CD14-positive monocyte (primary cell): ENCODE data around the gene NELFA. TPM values are rescaled to one million over a fixed set of nuclear protein-coding genes. Genes with fewer than 3 reads are reported as not detected.

Experiments used
- DNase-seq, 3 donors: peaks; one replicate each; pipeline ENCODE4 v3.0.0-alpha.2; 2011 to 2022
- H2AFZ ChIP-seq: 2 replicates; pipeline ENCODE4 v1.6.0; 2012; ENCODE audit warnings: mild to moderate bottlenecking, low read depth, low read length, inconsistent platforms; ENCODE audit not compliant: insufficient read depth, poor library complexity, severe bottlenecking
- H3K27ac ChIP-seq, 2 donors: 1 replicate in 1 of 2; 2 replicates in 1 of 2; pipeline ENCODE4 v1.5.1; 2012 to 2013; ENCODE audit warnings: low read length in 2 of 2, control low read depth in 1 of 2, inconsistent platforms in 1 of 2, low read depth in 1 of 2, mild to moderate bottlenecking in 1 of 2
- H3K27me3 ChIP-seq, 2 donors: one replicate each; pipeline versions ENCODE4 v1.6.0 to v1.6.1; 2011 to 2013; ENCODE audit warnings: low read length in 2 of 2; ENCODE audit not compliant: control insufficient read depth in 2 of 2, insufficient read depth in 2 of 2
- H3K36me3 ChIP-seq, 2 donors: replicated peaks in 1 of 2; 1 replicate in 1 of 2; 2 replicates in 1 of 2; pipeline versions ENCODE4 v1.5.1 to v1.6.1; 2012 to 2013; ENCODE audit warnings: low read length in 2 of 2, control low read depth in 1 of 2, inconsistent platforms in 1 of 2, mild to moderate bottlenecking in 1 of 2; ENCODE audit not compliant: insufficient read depth in 2 of 2, control insufficient read depth in 1 of 2
- H3K4me1 ChIP-seq, 2 donors: 1 replicate in 1 of 2; 2 replicates in 1 of 2; pipeline versions ENCODE4 v1.5.1 to v1.6.1; 2012 to 2013; ENCODE audit warnings: low read length in 2 of 2, control low read depth in 1 of 2, inconsistent platforms in 1 of 2, mild to moderate bottlenecking in 1 of 2, moderate library complexity in 1 of 2; ENCODE audit not compliant: insufficient read depth in 2 of 2, control insufficient read depth in 1 of 2
- H3K4me2 ChIP-seq: replicated peaks from 2 replicates; pipeline ENCODE3; 2012; ENCODE audit warnings: low read length, moderate library complexity, mild to moderate bottlenecking; ENCODE audit not compliant: poor library complexity, severe bottlenecking; ENCODE audit errors: extremely low read depth
- H3K4me3 ChIP-seq, 3 experiments: fragments of 200-600 bp in 1 of 3; sonication (generic) in 1 of 3; replicated peaks in 1 of 3; 1 replicate in 2 of 3; 2 replicates in 1 of 3; pipeline ENCODE4 v1.5.1; 2011 to 2013; ENCODE audit warnings: low read length in 3 of 3, mild to moderate bottlenecking in 3 of 3, control low read depth in 2 of 3, low read depth in 2 of 3, inconsistent platforms in 1 of 3, moderate library complexity in 1 of 3
- H3K79me2 ChIP-seq: 2 replicates; pipeline ENCODE4 v1.6.0; 2012; ENCODE audit warnings: mild to moderate bottlenecking, control low read depth, inconsistent platforms, low read length, moderate library complexity; ENCODE audit not compliant: insufficient read depth
- H3K9ac ChIP-seq: 2 replicates; pipeline ENCODE4 v1.6.0; 2017; ENCODE audit warnings: low read length, mild to moderate bottlenecking; ENCODE audit not compliant: insufficient read depth, poor library complexity, severe bottlenecking
- H3K9me3 ChIP-seq, 2 donors: replicated peaks in 1 of 2; 1 replicate in 1 of 2; 2 replicates in 1 of 2; pipeline versions ENCODE4 v1.5.1 to v1.6.1; 2012 to 2013; ENCODE audit warnings: low read length in 2 of 2, control low read depth in 1 of 2; ENCODE audit not compliant: control insufficient read depth in 1 of 2, insufficient read depth in 1 of 2
- H4K20me1 ChIP-seq: 2 replicates; pipeline ENCODE4 v1.6.0; 2012; ENCODE audit warnings: mild to moderate bottlenecking, low read length, control low read depth, moderate library complexity; ENCODE audit not compliant: insufficient read depth
- H3K27ac Mint-ChIP-seq, 7 donors: one replicate each; pipeline ENCODE4 v1.8.0; 2020; ENCODE audit warnings: mild to moderate bottlenecking in 7 of 7, mixed read lengths in 7 of 7, moderate library complexity in 6 of 7, inconsistent platforms in 2 of 7
- H3K27me3 Mint-ChIP-seq, 3 donors: one replicate each; pipeline ENCODE4 v1.8.0; 2021 to 2022; ENCODE audit warnings: low read depth in 3 of 3, mild to moderate bottlenecking in 3 of 3, mixed read lengths in 3 of 3, moderate library complexity in 3 of 3, inconsistent platforms in 1 of 3
- H3K36me3 Mint-ChIP-seq, 2 donors: one replicate each; pipeline ENCODE4 v1.8.0; 2020; ENCODE audit warnings: mixed read lengths in 2 of 2, inconsistent platforms in 1 of 2, mild to moderate bottlenecking in 1 of 2
- H3K4me1 Mint-ChIP-seq: one replicate; pipeline ENCODE4 v1.8.0; 2020; ENCODE audit warnings: mild to moderate bottlenecking, mixed read lengths
- H3K4me3 Mint-ChIP-seq, 2 donors: one replicate each; pipeline ENCODE4 v1.8.0; 2020; ENCODE audit warnings: mild to moderate bottlenecking in 2 of 2, mixed read lengths in 2 of 2, moderate library complexity in 1 of 2
- H3K9me3 Mint-ChIP-seq, 7 donors: one replicate each; pipeline ENCODE4 v1.8.0; 2020 to 2022; ENCODE audit warnings: mixed read lengths in 7 of 7, mild to moderate bottlenecking in 6 of 7, moderate library complexity in 6 of 7, inconsistent platforms in 2 of 7
- CTCF ChIP-seq: fragments of 200-600 bp; IDR thresholded peaks from one replicate; pipeline ENCODE4 v1.8.0; 2022; ENCODE audit warnings: antibody characterized with exemption, mild to moderate bottlenecking
- WGBS: methylation state at CpG from one replicate; pipeline ENCODE4 v1.1.5; 2013; ENCODE audit warnings: missing lambda C conversion rate; ENCODE audit not compliant: insufficient coverage; 5-methylcytosine and 5-hydroxymethylcytosine counted together
- intact Hi-C, 2 donors: fragments of 100-400 bp; cut with micrococcal nuclease; formaldehyde crosslinking; loops; one replicate each; pipeline versions ENCODE4 v1.15.0 to v1.15.1; 2023
- polyA plus RNA-seq, 3 donors: library from polyadenylated mRNA; depleted of rRNA in 1 of 3; unstranded in 2 of 3; stranded (reverse) in 1 of 3; fragments of 300-500 nt in 2 of 3; fragments of >200 nt in 1 of 3; fragmentation: Illumina TruSeq in 2 of 3; gene quantifications; 1 replicate in 2 of 3; 2 replicates in 1 of 3; pipeline ENCODE4 v1.2.3, GENCODE V29; 2012 to 2021

Gene NELFA
- polyA plus RNA-seq, 3 donors, result 10.0 to 22.1 (median 10.5) TPM

- no peak for DNase-seq
- H3K36me3 Mint-ChIP-seq, result peaks cover 73 to 93% of the 10 kb centered on the region in 2 donors
- Histone ChIP-seq H3K36me3 (peaks cover 40 to 91% of the 10 kb centered on the region in 2 donors), H3K9me3 (no peaks in the 10 kb centered on the region), H3K4me2 (no peak overlapping the region), H3K79me2 (no peaks in the 10 kb centered on the region), H3K27ac (no peak overlapping the region), H3K4me3 (no peak overlapping the region), H3K4me1 (no peaks in the 10 kb centered on the region), H3K9ac (no peak overlapping the region), H4K20me1 (no peaks in the 10 kb centered on the region), H3K27me3 (no peaks in the 10 kb centered on the region), H2AFZ (no peak overlapping the region)
- H3K27ac Mint-ChIP-seq, result peak overlapping the region in 1 of 7 donors; percentile 7
- peaks cover 0 to 4% (median 2%) of the 10 kb centered on the region in 3 donors for H3K27me3 Mint-ChIP-seq
- TF ChIP-seq CTCF, result no peak
- H3K9me3 Mint-ChIP-seq, result no peaks in the 10 kb centered on the region
- no peak overlapping the region for H3K4me3 Mint-ChIP-seq
- intact Hi-C loops, result no loop called here
- no peaks in the 10 kb centered on the region for H3K4me1 Mint-ChIP-seq
- 94% methylated on average over 5 of the region's 6 CpGs for WGBS
Measured at GRCh38 chr4:1970926-1971325, 37.8 kb downstream of the NELFA start.

- no peak overlapping the region for H3K9ac ChIP-seq
- WGBS, result 99% methylated on average over 12 of the region's 17 CpGs
- no peaks in the 10 kb centered on the region for H4K20me1 ChIP-seq
- Mint-ChIP-seq H3K9me3 (no peaks in the 10 kb centered on the region), H3K27ac (peak overlapping the region in 3 of 7 donors; percentile 3 to 10 (median 7)), H3K4me1 (no peaks in the 10 kb centered on the region), H3K36me3 (peaks cover 73 to 93% of the 10 kb centered on the region in 2 donors), H3K4me3 (no peak overlapping the region), H3K27me3 (peaks cover 0 to 4% (median 2%) of the 10 kb centered on the region in 3 donors)
- no peak overlapping the region for H3K27ac ChIP-seq
- no peaks in the 10 kb centered on the region for H3K4me1 ChIP-seq
- H3K4me3 ChIP-seq, result no peak overlapping the region
- peaks cover 36 to 91% of the 10 kb centered on the region in 2 donors for H3K36me3 ChIP-seq
- H3K27me3 ChIP-seq, result no peaks in the 10 kb centered on the region
- H2AFZ ChIP-seq, result no peak overlapping the region
- no peak for DNase-seq
- intact Hi-C loops, result no loop called here
- no peak overlapping the region for H3K4me2 ChIP-seq
- H3K79me2 ChIP-seq, result no peaks in the 10 kb centered on the region
- no peak for TF ChIP-seq CTCF
- no peaks in the 10 kb centered on the region for H3K9me3 ChIP-seq
Measured at GRCh38 chr4:1969928-1970723, 38.6 kb downstream of the NELFA start.
